GM18873 (cell line): Measurements from ENCODE around the gene SPATA20.

Experiments
- ATAC-seq: cut with Tn5 transposase; IDR thresholded peaks from one replicate; pipeline ENCODE4 v1.9.1; 2021; ENCODE audit warnings: mild to moderate bottlenecking, moderate library complexity, moderate number of reproducible peaks; ENCODE audit not compliant: unreplicated experiment, low FRiP score

Gene SPATA20

DNA sequence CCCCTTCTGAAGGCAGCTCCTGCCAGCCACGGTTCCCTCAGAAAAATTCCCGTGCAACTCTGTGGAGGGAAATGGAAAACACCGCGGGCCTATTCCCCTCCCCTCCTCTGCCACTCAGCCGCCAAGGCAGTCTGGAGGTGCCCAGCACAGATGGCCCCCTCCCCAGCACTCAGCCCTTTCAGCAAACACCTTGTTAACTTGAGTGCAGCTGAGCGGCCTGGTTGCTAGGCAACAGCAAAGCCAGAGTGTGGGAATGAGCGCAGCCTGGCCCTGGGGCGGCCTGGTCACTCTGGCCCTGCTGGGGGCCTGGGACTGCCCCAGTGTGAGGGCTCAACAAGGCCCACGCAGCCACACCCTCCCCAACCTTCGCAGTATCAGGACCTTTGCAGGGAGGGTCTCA is 46.3 kb downstream of the SPATA20 start:
- ATAC-seq: no peak

GRCh38 chr17:50594128-50594823 is 47.3 kb downstream of the SPATA20 start:
- no peak for ATAC-seq

DNA sequence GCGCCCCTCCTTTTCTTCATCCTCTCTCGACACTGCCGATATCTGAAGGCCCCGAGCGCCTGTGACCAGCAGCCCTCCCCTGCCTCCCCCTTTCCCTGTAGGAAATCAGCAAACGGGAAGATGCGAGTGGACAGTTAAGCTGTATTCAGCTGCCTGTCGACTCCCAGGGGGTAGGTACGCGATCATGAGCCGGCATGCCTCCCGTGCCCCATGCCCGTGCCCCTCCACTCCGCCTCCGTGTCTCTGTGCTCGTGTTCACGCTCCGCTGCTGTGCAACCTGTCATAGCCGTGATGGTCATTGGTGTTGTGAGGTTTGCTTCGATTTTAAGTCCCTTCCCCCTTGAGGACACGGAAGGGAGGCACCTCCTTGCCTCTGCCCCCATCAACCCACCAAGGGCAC is 47.9 kb downstream of the SPATA20 start:
- no peak for ATAC-seq

DNA sequence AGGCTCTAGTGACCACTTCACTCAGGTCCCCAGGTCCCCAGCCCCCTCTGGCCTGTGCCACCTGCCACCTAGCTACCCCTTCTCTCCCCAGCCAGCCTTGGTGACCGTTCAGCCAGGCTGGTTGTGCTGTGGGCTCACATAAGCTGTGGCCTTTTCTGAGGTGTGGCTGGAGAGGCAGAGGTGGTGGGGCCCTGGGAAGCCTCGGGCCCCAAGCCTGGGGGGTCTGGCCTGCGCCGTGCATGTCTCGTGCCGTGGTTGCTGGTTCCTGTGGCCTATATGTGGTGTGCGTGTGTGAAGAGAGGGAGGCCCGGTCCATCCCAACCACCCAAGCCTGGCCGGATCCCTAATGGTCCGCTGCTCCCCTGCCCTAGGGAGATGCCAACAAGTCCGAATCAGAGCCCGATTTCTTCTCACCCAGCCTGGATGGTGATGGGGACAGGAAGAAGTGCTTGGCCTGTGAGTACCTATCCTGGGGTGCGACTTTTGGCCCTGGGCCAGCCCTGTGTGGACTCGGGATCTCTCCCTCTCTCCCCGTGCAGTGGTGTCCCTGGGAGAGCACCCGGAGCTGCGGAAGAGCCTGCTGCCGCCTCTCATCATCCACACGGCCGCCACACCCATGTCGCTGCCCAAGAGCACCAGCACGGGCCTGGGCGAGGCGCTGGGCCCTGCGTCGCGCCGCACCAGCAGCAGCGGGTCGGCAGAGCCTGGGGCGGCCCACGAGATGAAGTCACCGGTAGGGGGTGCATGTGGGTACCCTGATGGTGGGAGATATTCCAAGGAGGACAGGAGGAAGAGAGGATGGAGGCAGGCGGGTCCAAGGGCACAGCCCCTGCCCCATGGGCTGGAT is 49.4 kb downstream of the SPATA20 start:
- ATAC-seq: no peak

DNA sequence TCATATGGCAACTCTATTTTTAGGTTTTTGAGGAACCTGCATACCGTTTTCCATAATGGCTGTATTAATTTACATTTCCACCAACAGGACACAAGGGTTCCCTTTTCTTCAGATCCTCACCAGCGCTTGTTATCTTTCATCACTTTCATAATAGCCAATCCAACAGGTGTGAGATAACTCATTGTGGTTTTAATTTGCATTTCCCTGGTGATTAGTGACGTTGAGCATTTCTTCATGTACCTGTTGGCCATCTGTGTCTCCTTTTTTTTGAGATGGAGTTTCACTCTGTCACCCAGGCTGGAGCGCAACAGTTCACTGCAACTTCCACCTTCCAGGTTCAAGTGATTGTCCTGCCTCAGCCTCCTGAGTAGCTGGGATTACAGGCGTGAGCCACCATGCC is 51.5 kb downstream of the SPATA20 start:
- no peak for ATAC-seq

GRCh38 chr17:50599606-50600005 is 52.6 kb downstream of the SPATA20 start:
- ATAC-seq: no peak

- ATAC-seq: no peak
Measured at GRCh38 chr17:50601823-50602375, 54.9 kb downstream of the SPATA20 start.

DNA sequence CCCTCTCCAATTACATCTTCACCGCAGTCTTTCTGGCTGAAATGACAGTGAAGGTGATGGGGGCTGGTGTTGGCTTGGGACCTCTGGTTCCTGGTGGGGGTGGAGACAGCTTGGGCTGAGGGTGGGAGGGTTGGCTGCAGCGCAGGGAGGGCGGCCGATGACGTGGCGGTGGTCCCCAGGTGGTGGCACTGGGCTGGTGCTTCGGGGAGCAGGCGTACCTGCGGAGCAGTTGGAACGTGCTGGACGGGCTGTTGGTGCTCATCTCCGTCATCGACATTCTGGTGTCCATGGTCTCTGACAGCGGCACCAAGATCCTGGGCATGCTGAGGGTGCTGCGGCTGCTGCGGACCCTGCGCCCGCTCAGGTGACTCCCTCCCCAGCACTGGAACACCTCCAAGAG is 55.9 kb downstream of the SPATA20 start:
- no peak for ATAC-seq

GRCh38 chr17:50603340-50603739 is 56.4 kb downstream of the SPATA20 start:
- no peak for ATAC-seq

- no peak for ATAC-seq
Measured at GRCh38 chr17:50604513-50604912, 57.5 kb downstream of the SPATA20 start.

GRCh38 chr17:50605429-50605828 is 58.5 kb downstream of the SPATA20 start:
- ATAC-seq: no peak
